GM18951 (cell line): Measurements from ENCODE around the gene PODN.

ENCODE experiments used
- POLR2A ChIP-seq: IDR thresholded peaks from 4 replicates; pipeline ENCODE4 v1.6.1; 2011; ENCODE audit warnings: mild to moderate bottlenecking; ENCODE audit not compliant: insufficient read length, insufficient read depth; ENCODE audit errors: extremely low read depth
- in situ Hi-C: fragments of 300-500 bp; cut with MboI; formaldehyde crosslinking; loops from one replicate; pipeline ENCODE4 v1.12.0; 2022; ENCODE audit warnings: low sequenced_read_pairs, mixed read lengths, inconsistent platforms; ENCODE audit not compliant: unreplicated experiment

The PODN gene

DNA sequence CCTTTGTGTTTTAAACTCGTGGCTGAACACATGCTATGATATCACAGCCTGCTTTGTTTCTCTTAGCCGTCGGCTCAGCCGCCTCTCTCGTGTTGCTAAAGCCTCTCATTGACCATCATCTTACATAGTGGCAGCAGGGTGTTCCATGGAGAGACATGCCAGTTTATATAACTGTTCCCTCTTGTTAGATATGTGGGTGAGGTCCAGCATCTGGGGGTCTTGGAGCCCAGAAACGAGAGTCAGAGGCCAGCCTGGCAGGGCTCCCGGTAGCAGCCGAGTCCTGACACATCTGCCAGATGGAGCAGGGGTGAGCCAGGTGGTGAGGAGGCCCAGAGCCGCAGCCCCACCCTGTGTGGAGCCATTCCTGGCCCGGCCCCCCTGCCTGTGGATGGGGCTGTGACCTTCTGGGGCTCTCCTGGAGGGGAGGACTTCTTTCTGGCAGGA, 11.9 kb downstream of the PODN start:
- in situ Hi-C loops = no loop called here
- TF ChIP-seq POLR2A = no peak

DNA sequence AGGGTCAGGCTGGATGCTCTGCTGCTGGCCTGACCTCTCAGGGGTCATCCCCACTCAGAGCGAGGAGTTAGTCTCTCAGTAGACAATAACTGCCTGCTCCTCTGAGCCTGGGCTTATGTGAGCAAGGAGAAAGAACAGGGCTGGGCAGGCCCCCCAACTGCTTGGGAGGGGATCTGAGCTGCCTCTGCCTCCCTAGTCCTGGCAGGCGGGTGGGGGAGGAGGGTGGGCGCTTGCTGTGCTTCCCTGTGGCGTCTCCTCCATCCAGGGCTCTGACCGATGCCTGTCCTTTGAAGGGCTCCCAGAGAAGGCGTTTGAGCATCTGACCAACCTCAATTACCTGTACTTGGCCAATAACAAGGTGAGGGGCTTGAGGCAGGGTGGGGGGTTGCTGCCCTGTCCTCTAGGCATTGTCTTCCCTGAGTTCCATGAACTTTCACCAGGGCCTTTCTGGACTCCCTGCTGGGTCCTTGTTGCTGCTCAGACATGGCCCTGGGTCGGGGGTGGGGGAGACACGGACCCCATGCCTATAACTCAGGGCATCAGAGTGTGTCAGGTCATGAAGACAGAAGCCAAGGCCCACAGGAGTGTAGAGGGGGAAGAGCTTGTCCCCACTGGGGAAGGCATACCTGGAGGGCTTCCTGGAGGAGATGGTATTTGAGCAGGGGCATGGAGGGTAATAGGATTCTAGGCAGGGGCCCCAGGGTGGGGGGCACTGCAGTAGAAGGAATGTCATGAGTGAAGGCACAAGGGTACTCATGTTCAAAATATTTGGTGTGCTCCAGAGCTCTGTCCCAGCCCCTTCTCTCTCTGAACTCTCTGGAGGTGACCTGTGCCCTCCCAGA, 12.5 kb downstream of the PODN start:
- in situ Hi-C loops = no loop called here
- no peak for TF ChIP-seq POLR2A

DNA sequence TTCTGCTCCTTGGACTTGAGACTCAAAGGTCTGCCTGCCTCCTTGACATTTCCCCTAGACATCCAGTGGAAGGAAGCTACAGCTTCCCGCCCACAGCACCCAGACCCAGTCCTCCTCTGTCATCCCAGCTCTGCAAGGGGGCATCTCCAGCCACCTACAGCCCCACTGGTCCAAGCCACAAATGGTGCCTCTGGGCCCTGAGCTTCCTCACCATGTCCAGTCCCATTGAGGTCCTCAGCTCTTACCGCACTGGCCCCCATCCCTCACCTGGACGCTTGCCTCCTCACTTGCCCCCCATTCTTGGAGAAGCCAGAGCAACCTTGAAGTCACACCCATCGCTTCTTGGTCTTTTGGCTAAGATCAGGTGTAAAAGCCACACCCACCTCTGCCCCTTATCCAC, 13.2 kb downstream of the PODN start:
- in situ Hi-C loops = no loop called here

DNA sequence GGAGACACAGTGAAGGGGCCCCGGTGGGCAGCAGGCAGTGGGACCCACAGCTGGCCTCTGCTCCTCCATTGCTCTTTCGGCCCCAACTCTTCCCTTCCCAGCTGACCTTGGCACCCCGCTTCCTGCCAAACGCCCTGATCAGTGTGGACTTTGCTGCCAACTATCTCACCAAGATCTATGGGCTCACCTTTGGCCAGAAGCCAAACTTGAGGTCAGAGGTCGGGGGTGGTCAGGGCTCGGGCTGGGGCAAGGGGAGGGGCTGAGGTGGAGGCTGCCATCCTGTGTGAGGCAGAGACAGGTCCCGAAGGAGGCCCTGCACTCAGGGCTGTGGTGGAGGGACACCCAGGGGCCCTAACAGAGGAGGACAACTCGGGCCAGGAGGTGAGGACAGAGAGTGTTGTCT, 13.7 kb downstream of the PODN start:
- in situ Hi-C loops = no loop called here
- no peak for TF ChIP-seq POLR2A

More for the DNA sequence above, 13.2 kb downstream of the PODN start:
- no peak for TF ChIP-seq POLR2A

DNA sequence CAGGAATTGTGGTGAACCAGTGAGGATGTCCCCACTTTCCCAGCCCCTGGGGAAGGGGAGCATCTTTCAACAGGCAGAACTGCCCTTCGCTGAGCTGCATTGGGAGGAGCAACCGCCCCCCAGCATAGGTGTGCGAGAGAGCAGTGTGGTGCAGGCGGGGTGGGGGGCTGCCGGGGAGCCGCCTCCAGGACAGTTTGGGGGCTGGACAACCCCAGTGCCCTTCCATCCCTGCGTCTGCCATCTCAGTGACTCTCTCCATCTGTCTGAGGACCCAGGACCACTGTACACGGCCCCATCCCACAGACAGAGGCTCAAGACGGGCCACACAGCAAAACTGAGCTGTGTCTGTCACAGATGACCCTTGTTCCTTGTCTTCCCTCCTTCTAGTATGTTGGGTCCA, 14.2 kb downstream of the PODN start:
- in situ Hi-C loops = no loop called here
- no peak for TF ChIP-seq POLR2A

DNA sequence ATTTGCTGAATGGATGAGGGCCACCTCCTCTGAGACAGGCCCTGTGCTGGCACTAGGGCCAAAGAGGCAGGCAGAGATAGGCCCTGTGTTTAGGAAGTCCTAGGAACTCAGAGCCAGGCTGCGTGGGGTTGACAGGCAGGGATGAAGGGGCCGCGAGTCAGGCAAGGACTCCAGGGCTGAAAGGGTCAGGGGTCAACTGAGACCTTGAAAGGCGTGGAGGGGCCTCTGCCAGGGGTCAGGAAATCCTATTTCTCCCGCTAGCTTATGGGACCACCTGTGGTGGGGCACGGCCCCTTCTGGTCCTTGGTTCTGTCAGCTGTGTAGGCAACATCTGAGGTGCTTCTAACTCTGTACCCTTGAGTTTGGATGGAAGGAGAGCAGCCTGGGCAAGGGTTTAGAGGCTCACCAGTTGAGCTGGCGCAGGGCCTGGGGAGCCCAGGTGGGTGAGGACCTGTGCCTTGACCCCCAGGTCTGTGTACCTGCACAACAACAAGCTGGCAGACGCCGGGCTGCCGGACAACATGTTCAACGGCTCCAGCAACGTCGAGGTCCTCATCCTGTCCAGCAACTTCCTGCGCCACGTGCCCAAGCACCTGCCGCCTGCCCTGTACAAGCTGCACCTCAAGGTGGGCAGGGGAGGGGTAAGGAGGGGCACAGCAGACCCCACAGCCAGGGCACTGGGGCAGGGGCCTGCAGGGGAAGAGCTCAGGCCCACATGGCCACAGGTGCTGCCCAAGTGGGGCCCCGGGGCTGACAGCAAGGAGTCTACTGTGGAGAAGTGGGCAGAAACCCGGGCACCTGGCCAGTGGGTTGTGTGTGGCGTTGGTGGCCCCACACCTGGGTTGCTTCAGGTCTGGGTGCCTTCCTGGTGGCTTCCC, 14.9 kb downstream of the PODN start:
- TF ChIP-seq POLR2A = no peak
- in situ Hi-C loops = no loop called here

DNA sequence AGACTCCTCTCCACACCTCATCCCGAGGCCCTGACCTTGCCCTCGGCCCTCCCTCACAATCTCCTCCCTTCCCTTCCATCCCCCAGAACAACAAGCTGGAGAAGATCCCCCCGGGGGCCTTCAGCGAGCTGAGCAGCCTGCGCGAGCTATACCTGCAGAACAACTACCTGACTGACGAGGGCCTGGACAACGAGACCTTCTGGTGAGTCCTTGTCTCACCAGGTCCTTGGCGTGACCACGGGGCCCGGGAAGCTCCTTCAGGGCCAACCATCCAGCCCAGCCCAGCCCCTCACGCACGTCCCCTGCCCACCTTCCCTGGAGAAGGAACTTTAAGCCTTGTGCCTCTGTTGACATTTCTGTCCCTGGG, 15.6 kb downstream of the PODN start:
- in situ Hi-C loops = no loop called here
- TF ChIP-seq POLR2A = no peak

DNA sequence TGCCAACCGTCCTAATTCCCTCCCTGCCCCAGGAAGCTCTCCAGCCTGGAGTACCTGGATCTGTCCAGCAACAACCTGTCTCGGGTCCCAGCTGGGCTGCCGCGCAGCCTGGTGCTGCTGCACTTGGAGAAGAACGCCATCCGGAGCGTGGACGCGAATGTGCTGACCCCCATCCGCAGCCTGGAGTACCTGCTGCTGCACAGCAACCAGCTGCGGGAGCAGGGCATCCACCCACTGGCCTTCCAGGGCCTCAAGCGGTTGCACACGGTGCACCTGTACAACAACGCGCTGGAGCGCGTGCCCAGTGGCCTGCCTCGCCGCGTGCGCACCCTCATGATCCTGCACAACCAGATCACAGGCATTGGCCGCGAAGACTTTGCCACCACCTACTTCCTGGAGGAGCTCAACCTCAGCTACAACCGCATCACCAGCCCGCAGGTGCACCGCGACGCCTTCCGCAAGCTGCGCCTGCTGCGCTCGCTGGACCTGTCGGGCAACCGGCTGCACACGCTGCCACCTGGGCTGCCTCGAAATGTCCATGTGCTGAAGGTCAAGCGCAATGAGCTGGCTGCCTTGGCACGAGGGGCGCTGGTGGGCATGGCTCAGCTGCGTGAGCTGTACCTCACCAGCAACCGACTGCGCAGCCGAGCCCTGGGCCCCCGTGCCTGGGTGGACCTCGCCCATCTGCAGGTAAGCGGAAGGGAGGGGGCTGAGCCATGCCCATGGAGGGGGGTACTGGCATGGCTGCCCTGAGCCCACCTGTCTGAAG, 16.5 kb downstream of the PODN start:
- no peak for TF ChIP-seq POLR2A
- in situ Hi-C loops = no loop called here

DNA sequence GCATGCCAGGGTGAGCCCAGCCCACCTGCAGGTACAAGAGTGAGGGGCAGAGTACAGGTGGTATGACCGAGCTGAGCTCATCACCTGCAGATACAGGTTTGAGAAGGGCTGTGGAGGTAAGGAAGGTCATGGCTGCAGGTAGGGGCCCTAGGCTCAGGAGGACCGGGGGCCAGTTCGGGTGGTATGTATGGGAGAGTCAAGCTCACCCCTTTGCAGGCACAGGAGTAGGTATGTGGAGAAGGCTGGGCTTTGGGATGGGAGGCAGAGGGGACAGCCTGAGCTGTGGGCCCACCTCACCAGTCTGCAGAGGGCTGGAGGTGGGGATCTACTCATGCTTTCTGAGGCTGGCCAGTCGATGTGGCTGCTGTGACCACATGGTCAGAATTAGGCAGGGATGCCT, 17.2 kb downstream of the PODN start:
- in situ Hi-C loops = no loop called here
- no peak for TF ChIP-seq POLR2A

DNA sequence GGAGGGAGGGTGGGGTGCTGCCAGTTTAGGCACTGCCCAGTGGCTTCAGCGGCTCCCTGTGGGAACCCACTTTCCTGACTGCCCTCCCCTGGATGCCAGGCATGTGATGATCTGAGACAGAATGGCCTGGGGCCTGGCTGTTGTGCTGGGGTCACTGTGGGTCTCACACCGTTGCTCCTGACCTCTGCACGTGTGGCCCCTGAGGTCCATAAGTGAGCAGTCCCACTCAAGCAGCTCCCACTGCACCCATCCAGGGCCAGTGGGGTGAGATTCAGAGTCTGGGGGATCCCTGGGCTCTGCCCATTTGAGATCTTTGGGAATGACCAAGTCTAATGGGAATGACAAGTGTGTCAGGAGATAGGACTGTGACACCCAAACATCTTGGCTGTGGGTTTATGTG, 18.0 kb downstream of the PODN start:
- no peak for TF ChIP-seq POLR2A
- in situ Hi-C loops = no loop called here

DNA sequence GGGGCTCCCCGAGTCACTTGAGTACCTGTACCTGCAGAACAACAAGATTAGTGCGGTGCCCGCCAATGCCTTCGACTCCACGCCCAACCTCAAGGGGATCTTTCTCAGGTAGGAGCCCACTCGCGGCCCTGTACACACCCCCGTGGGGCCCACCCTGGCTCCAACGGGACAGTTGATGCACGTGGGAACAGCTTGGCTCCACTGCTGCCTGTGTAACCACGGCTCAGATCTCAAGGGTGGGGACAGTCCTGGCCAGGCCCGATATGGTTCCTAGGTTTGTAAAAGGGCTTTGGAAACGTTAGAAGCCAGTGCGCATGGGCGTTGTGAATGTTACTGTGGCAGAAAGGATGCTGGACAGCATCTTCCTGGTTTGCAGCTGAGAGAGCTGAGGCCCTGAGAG, 18.8 kb downstream of the PODN start:
- in situ Hi-C loops = no loop called here
- no peak for TF ChIP-seq POLR2A

DNA sequence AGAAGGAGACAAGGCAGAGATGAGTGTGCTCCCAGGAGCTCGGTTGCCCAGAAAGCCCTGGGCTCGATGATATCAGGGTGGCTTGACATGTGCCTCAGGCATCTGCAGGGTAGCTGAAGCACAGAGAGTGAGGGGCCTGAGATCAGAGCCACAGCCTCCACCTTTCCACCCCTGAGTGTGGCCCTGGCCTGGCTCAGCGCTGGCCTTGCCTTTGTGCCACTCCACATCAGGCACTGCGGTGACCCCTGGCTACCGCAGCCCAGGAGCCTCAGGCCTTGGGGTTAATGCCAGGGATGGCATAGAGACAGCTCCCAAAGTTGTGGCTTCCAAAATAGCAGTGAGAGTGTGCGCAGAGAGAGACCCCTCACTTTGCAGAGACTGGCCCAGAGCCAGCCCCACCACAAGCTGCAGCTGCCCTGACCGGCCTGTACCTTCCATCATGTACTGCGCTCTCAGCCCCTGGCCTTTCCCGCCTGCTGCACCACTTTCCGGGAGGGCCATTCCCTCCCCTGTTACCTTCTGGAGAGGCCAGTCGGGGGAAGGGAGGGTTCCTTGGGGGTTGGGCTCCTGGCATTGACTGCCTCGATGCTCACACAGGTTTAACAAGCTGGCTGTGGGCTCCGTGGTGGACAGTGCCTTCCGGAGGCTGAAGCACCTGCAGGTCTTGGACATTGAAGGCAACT, 19.5 kb downstream of the PODN start:
- in situ Hi-C loops = no loop called here
- TF ChIP-seq POLR2A = no peak
